ENCODE data around the gene MTTP.

Gene MTTP

GRCh38 chr4:99642725-99643489, 68.3 kb downstream of the MTTP start:
- DNase-seq = no peak

- no peak for DNase-seq
These were observed 69.8 kb downstream of the MTTP start for GRCh38 chr4:99644453-99644852.

GRCh38 chr4:99645036-99645435, 70.4 kb downstream of the MTTP start:
- no peak for DNase-seq

GRCh38 chr4:99645638-99646037, 71.0 kb downstream of the MTTP start:
- DNase-seq = no peak

- DNase-seq = no peak
These were observed 72.4 kb downstream of the MTTP start for GRCh38 chr4:99647071-99647470.

GRCh38 chr4:99648321-99648720, 73.7 kb downstream of the MTTP start:
- no peak for DNase-seq

- DNase-seq = no peak
These were observed 74.6 kb downstream of the MTTP start for GRCh38 chr4:99649208-99649607.

- no peak for DNase-seq
These were observed 75.2 kb downstream of the MTTP start for GRCh38 chr4:99649778-99650177.

- DNase-seq = no peak
These were observed 76.6 kb downstream of the MTTP start for GRCh38 chr4:99651016-99651769.

GRCh38 chr4:99651811-99652485, 77.3 kb downstream of the MTTP start:
- DNase-seq = no peak

GRCh38 chr4:99652596-99653436, 78.2 kb downstream of the MTTP start:
- no peak for DNase-seq

GRCh38 chr4:99653916-99654315, 79.3 kb downstream of the MTTP start:
- no peak for DNase-seq

GRCh38 chr4:99654361-99654761, 79.7 kb downstream of the MTTP start:
- DNase-seq = no peak

- no peak for DNase-seq
These were observed 80.9 kb downstream of the MTTP start for GRCh38 chr4:99655308-99656081.

GRCh38 chr4:99657798-99658197, 83.2 kb downstream of the MTTP start, which contains the start of gene C4orf54:
Gene C4orf54 (minus strand): TSS chr4:99657828. CDS start chr4:99654648, 3,180 bp downstream.
- DNase-seq = no peak

- DNase-seq = no peak
These were observed 84.0 kb downstream of the MTTP start for GRCh38 chr4:99658666-99659065.

- DNase-seq = no peak
These were observed 87.3 kb downstream of the MTTP start for GRCh38 chr4:99661907-99662306.

GRCh38 chr4:99664716-99665115, 90.1 kb downstream of the MTTP start:
- no peak for DNase-seq

GRCh38 chr4:99665983-99666382, 91.4 kb downstream of the MTTP start:
- no peak for DNase-seq

GRCh38 chr4:99668472-99668871, 93.8 kb downstream of the MTTP start:
- DNase-seq = no peak

- no peak for DNase-seq
These were observed 94.5 kb downstream of the MTTP start for GRCh38 chr4:99669084-99669483.
